Activated T-cell treated with anti-CD3 and anti-CD28 coated beads for 4 hours (primary cell): ENCODE data around the gene CHTOP.
"Not testable (repeated sequence)": the region's sequence is repeated elsewhere in the genome, so short reads cannot be mapped to it uniquely, and the experiment has no call there.

ENCODE experiments used
- DNase-seq: peaks from one replicate; pipeline ENCODE4 v3.0.0-alpha.2; 2020

CHTOP gene

GRCh38 chr1:153633754-153634665, at the start of gene CHTOP:
Gene CHTOP (plus strand): TSS chr1:153634066. CDS start chr1:153636589, 2,523 bp downstream.
- peak; percentile 97 for DNase-seq

DNA sequence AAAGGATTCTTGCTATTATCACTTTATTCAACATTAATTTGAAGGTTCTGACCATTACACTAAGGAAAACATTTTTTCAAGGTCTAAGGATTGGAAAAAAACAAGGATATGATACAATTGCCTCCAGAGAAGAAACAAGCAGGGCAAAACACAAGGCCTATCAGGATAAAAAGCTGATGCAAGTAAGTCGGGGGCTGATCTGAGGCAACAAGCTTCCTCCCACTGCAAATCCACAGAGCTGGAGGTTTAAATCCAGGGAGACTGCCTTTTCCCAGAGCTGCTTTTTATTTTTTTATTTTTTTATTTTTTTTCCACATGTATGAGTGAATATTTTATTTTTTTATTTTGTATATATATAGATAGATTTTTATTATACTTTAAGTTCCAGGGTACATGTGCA, 48.9 kb upstream of the CHTOP start:
- no peak for DNase-seq

GRCh38 chr1:153586347-153586746, 47.5 kb upstream of the CHTOP start:
- DNase-seq = no peak

GRCh38 chr1:153587314-153587713, 46.6 kb upstream of the CHTOP start:
- no peak for DNase-seq

GRCh38 chr1:153588033-153588432, 45.8 kb upstream of the CHTOP start:
- not testable (repeated sequence) for DNase-seq

- no peak for DNase-seq
These were observed 45.4 kb upstream of the CHTOP start for GRCh38 chr1:153588482-153588881.

DNA sequence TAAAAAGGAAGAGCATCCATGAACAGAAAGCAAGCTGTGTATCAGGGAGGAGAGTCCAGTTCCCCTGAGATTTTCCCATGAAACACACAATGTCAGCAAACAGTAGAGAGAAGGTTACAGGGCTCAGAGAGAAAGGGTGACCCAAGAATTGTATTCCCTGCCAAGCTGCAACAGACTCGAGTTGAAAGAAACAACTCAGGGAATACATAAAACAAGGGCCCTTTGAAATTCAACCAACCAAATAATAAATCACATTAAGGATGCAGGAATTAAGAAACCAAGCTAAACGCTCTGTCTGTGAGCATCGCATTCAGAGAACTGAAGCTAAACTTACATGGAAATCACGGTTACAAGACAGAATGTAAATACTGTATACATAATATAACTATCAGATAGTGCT, 41.1 kb upstream of the CHTOP start:
- DNase-seq = no peak

GRCh38 chr1:153597206-153597605, 36.7 kb upstream of the CHTOP start:
- DNase-seq = no peak

DNA sequence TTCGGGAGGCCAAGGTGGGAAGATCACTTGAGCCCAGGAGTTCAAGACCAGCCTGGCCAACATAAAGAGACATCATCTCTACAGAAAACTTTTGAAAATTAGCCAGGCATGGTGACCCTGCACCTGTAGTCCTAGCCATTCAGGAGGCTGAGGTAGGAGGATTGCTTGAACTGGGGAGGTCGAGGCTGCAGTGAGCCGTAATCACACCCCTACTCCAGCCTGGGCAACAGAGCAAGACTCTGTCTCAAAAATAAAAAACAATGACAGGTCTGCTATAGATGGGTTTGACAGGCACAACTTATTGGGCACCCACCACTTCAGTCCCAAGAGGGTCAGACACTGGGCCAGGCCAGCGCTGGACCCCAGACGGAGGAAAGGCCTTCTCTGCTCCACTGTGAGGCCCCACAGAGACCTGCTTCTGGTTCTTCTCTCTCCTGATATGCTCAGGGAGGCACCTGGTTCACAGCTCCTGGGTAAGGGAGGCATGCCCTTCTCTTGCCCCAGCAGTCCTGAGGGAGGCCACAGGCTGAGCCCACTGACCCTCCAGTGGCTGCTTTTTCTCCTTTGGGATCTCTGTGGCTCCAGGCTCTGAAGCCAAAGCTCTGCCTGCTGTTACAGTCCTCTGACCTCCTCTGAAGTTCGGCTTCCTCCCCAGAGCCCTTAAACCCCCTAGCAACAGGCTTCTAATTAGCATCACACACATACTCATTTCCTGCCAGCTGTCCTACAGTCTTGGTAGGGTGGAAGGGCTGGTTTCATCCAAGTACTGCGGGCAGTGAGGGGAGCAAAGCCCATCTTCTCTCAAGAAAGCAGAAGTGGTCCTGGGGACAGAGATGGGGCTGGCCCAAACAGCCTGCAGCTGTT, 35.3 kb upstream of the CHTOP start:
- DNase-seq = no peak

- no peak for DNase-seq
These were observed 34.0 kb upstream of the CHTOP start for GRCh38 chr1:153599847-153600246.

- no peak for DNase-seq
These were observed 31.1 kb upstream of the CHTOP start for GRCh38 chr1:153602749-153603148.

DNA sequence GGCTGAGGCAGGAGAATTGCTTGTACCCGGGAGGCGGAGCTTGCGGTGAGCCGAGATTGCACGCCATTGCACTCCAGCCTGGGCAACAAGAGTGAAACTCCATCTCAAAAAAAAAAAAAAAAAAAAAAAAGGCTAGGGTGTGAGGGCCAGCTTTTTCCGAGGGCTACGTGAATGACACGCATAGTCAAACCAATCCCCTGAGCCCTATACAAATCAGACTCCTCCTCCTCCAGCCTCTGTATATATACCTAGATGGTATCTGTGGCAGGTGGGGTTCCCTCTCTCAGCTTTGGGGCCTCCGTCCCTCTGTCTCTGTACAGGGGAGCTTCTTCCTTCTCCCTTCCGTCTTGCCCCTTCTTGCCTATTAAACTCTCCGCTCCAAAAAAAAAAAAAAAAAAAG, 27.7 kb upstream of the CHTOP start:
- DNase-seq = no peak

GRCh38 chr1:153607381-153607780, 26.5 kb upstream of the CHTOP start:
- DNase-seq = no peak

DNA sequence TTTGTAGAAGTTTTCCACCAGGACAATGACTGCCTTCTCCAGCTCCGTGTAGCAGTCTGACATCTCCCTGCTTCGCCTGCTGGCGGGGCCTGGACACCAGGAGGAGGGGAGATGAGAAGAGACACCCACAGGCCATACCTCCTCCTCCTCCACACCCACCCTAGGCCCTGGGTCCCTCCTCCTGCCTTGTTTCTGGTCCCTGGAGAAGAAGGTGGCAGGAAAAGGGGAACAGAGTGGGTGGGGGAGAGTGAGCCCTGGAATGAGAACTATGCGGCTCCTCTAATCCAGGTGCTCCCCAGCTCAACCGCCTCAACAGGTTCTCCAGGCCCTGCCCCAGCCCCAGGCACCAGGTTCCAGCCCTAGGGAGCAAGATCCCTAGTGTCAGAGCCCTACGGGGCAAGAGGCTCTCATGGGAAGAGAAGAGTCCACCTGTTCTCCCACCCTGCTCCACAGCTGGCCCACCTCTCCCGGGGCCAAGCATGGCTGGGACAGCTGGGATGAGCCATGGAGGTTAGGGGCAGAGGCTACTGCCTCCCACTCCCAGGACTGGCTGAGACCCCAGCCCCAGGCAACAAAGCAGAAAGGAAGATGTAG, 25.7 kb upstream of the CHTOP start:
- no peak for DNase-seq

DNA sequence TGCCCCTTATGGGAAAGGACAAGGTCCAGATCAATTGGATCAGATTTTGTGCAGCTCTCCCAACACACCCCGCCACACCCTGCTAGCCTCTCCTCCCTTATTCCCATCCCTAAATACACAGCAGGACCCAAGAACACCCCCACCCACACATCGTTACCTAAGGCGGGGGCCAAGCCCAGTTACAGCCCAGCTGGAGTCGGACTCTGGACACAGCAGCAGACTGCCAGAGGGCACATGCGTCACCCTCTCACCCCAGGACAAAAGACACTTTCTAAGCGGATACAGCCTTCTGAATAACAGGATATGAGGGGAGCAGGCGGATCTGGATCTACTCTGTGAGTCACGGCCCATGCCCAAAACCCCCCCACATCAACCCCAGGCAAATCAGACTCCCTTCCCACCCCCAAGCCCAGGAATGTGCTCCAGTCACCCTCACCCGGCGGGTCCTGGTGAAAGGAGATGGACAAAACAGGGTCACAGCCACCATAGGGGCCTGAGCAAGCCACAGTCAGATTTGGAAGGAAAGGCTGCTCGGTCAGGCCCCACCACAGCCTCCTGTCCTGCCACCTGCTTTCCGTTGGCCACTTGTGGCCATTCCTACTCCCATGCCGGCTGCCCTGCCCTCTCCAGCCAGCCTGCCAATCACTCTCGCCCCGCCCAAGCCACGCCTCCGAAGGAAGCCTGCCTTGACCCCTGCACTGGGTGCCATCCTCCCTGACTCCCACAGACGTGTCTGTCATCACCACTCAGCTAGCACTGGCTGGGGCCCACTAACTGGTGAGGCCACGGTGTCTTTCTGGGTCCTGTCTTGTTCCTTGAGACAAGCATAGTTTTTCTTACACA, 24.9 kb upstream of the CHTOP start:
- DNase-seq = no peak

- no peak for DNase-seq
These were observed 24.3 kb upstream of the CHTOP start for GRCh38 chr1:153609585-153609907.

DNA sequence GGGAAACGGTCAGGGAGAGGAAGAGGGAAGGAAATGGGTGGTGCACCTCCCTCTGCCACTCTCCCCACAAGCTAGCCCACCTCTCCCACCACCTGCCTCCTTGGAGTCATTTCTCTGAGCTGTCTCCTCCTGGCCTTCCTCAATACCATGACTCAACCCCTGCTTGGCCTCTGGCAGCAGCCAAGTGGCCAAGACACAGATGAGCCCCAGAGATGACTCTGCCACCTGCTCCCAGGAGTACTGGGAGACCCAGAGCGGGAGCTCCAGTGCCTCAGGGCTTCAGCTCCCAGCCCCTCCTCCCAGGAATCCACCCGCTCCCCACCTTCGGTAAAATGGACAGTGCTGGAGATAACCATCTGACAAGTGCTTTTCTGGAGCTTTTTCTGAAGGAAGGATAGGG, 23.5 kb upstream of the CHTOP start:
- DNase-seq = no peak

DNA sequence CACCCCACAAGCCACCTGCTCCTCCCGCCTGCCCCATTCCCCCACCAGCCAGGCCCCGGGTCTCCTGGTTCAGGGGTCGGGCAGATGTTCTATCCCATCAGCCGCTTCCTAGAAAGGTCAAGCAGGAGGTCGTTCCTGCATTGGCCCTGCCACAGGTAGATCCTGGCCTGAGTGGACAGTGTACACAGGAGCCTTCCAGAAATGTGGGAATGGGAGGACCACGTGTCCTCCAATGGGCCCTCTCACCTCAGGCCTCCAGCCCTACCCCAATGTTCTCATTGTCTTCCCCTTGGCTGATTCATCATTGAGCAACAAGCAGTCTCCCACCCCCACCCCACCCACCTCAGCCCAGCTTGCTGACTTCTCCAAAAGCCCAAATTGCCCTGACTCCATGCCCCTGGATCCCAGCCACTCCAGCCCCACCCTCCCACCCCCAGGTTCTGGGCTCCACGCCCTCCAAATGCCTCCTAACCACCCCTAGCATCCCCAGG, 23.0 kb upstream of the CHTOP start:
- no peak for DNase-seq

- DNase-seq = no peak
These were observed 22.5 kb upstream of the CHTOP start for GRCh38 chr1:153611356-153611755.

- no peak for DNase-seq
These were observed 21.6 kb upstream of the CHTOP start for GRCh38 chr1:153612111-153612754.

- DNase-seq = no peak
These were observed 21.0 kb upstream of the CHTOP start, which contains the start of gene S100A16 for GRCh38 chr1:153612755-153613331. Gene S100A16 (minus strand): TSS chr1:153613137. CDS start chr1:153608151, 4,986 bp downstream.
